CD8-positive, alpha-beta memory T cell (primary cell): ENCODE data around the gene UST. TPM values are rescaled to one million over a fixed set of nuclear protein-coding genes. Genes with fewer than 3 reads are reported as not detected.

Experiments
- CTCF ChIA-PET: fragments of 350-600 bp; sonication (Branson Sonifier 250); formaldehyde crosslinking; loops from one replicate; lab custom pipeline; 2021; ENCODE audit warnings: antibody characterized with exemption; lab: Charles Lee
- POLR2A ChIA-PET: fragments of 350-600 bp; sonication (Branson Sonifier 250); formaldehyde crosslinking; loops from one replicate; lab custom pipeline; 2021; ENCODE audit warnings: antibody characterized with exemption; lab: Charles Lee
- DNase-seq, 5 donors: peaks; one replicate each; pipeline versions ENCODE4 v3.0.0 to v3.0.0-alpha.2; 2020 to 2022; ENCODE audit warnings: mixed read lengths in 1 of 5
- H3K27ac ChIP-seq: one replicate; pipeline ENCODE4 v1.7.0; 2013; ENCODE audit warnings: low read depth, mild to moderate bottlenecking, low read length, moderate library complexity
- H3K27me3 ChIP-seq: 2 replicates; pipeline ENCODE4 v1.7.0; 2013; ENCODE audit warnings: low read length, mild to moderate bottlenecking; ENCODE audit not compliant: insufficient read depth, poor library complexity, severe bottlenecking
- H3K36me3 ChIP-seq: 2 replicates; pipeline ENCODE4 v1.7.0; 2013; ENCODE audit warnings: mild to moderate bottlenecking, low read length, moderate library complexity; ENCODE audit not compliant: insufficient read depth
- H3K4me1 ChIP-seq: 2 replicates; pipeline ENCODE4 v1.7.0; 2013; ENCODE audit warnings: mild to moderate bottlenecking, low read length, moderate library complexity; ENCODE audit not compliant: insufficient read depth
- H3K4me3 ChIP-seq: 2 replicates; pipeline ENCODE4 v1.7.0; 2013; ENCODE audit warnings: mild to moderate bottlenecking, low read length
- H3K9me3 ChIP-seq: 2 replicates; pipeline ENCODE4 v1.7.0; 2013; ENCODE audit warnings: mild to moderate bottlenecking, low read length
- H3K27ac Mint-ChIP-seq, 8 donors: one replicate each; pipeline ENCODE4 v1.8.0; 2020 to 2021; ENCODE audit warnings: mixed read lengths in 8 of 8, mild to moderate bottlenecking in 6 of 8, inconsistent platforms in 3 of 8, moderate library complexity in 3 of 8
- H3K27me3 Mint-ChIP-seq, 2 donors: one replicate each; pipeline ENCODE4 v1.8.0; 2020 to 2021; ENCODE audit warnings: mixed read lengths in 2 of 2, mild to moderate bottlenecking in 1 of 2, moderate library complexity in 1 of 2
- H3K36me3 Mint-ChIP-seq, 3 donors: one replicate each; pipeline ENCODE4 v1.8.0; 2020 to 2021; ENCODE audit warnings: mixed read lengths in 3 of 3, inconsistent platforms in 1 of 3, mild to moderate bottlenecking in 1 of 3
- H3K4me1 Mint-ChIP-seq, 3 donors: one replicate each; pipeline ENCODE4 v1.8.0; 2020 to 2021; ENCODE audit warnings: mixed read lengths in 3 of 3, inconsistent platforms in 1 of 3, mild to moderate bottlenecking in 1 of 3
- H3K4me3 Mint-ChIP-seq, 7 donors: one replicate each; pipeline ENCODE4 v1.8.0; 2020 to 2021; ENCODE audit warnings: mixed read lengths in 7 of 7, mild to moderate bottlenecking in 6 of 7, moderate library complexity in 4 of 7, inconsistent platforms in 2 of 7
- H3K9me3 Mint-ChIP-seq, 5 donors: one replicate each; pipeline ENCODE4 v1.8.0; 2020 to 2022; ENCODE audit warnings: mixed read lengths in 5 of 5, mild to moderate bottlenecking in 3 of 5, moderate library complexity in 2 of 5, inconsistent platforms in 1 of 5
- polyA plus RNA-seq: library from polyadenylated mRNA; unstranded; fragments of 300-500 nt; fragmentation: Illumina TruSeq; gene quantifications from one replicate; pipeline ENCODE4 v1.2.3, GENCODE V29; 2021
- total RNA-seq, 2 experiments: library from RNA; stranded (reverse); gene quantifications; one replicate each; pipeline ENCODE4 v1.2.3, GENCODE V29; 2021

UST gene
- total and polyA plus RNA-seq, 3 experiments from 2014 or later: 2.4 to 7.8 (median 6.4) TPM

DNA sequence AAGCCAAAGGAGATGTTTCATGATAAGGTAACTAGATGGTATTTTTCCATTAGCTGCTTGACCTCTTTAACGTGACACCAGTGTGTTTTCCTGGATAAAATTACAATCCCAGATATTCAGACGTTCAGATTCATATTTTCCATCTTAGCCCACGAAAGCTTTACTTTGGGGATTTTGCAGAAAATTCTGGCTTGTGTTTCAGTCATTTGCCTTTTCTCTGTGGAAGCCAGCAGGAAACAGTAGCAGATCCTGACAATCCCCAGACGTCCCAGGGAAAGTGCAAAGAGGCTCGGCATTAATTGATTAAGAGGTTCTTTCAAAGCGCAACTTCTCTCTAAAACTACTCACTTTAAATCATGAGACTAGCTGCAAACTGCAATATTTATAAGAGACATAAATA, 243.6 kb downstream of the UST start:
- DNase-seq: no peak
- Histone ChIP-seq H3K36me3 (no peaks in the 10 kb centered on the region), H3K9me3 (no peaks in the 10 kb centered on the region), H3K27ac (no peak overlapping the region), H3K4me3 (no peak overlapping the region), H3K27me3 (no peaks in the 10 kb centered on the region), H3K4me1 (no peaks in the 10 kb centered on the region)
- Mint-ChIP-seq H3K4me3 (no peak overlapping the region), H3K27me3 (no peaks in the 10 kb centered on the region), H3K9me3 (peaks cover 0 to 6% (median 2%) of the 10 kb centered on the region in 5 donors), H3K36me3 (peaks cover 11 to 36% (median 24%) of the 10 kb centered on the region in 3 donors), H3K4me1 (peaks cover 0 to 3% (median 0%) of the 10 kb centered on the region in 3 donors), H3K27ac (no peak overlapping the region)
- ChIA-PET CTCF (no interaction called here), POLR2A (no interaction called here)

DNA sequence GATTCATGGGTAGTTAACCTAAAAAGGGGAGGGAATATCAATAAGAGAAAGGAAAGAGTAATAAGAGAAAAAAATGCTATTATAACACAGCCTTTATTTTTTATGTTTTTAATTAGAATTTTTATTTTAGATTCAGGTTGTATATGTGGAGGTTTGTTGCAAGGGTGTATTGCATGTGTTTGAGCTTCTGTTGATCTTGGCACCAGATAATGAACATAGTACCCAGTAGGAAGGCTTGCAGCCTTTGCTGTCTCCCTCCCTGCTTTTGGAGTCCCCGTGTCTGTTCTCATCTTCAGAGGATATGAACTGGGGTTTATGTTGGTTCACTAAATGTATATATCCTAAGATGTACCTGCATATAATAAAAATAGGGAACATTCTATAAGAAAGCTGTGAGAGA, 250.0 kb downstream of the UST start:
- ChIA-PET CTCF (no interaction called here), POLR2A (no interaction called here)
- H3K27me3 Mint-ChIP-seq: no peaks in the 10 kb centered on the region
- no peak overlapping the region for H3K4me3 ChIP-seq
- H3K9me3 Mint-ChIP-seq: peaks cover 6 to 14% (median 10%) of the 10 kb centered on the region in 5 donors
- no peaks in the 10 kb centered on the region for H3K27me3 ChIP-seq
- H3K36me3 ChIP-seq: no peaks in the 10 kb centered on the region
- H3K9me3 ChIP-seq: no peaks in the 10 kb centered on the region
- DNase-seq: no peak
- H3K4me1 Mint-ChIP-seq: peaks cover 21 to 39% (median 31%) of the 10 kb centered on the region in 3 donors
- peak overlapping the region in 2 of 8 donors; percentile 2 to 62 for H3K27ac Mint-ChIP-seq
- peaks cover 7 to 25% (median 24%) of the 10 kb centered on the region in 3 donors for H3K36me3 Mint-ChIP-seq
- H3K4me3 Mint-ChIP-seq: no peak overlapping the region
- H3K4me1 ChIP-seq: peaks cover 7% of the 10 kb centered on the region
- no peak overlapping the region for H3K27ac ChIP-seq

DNA sequence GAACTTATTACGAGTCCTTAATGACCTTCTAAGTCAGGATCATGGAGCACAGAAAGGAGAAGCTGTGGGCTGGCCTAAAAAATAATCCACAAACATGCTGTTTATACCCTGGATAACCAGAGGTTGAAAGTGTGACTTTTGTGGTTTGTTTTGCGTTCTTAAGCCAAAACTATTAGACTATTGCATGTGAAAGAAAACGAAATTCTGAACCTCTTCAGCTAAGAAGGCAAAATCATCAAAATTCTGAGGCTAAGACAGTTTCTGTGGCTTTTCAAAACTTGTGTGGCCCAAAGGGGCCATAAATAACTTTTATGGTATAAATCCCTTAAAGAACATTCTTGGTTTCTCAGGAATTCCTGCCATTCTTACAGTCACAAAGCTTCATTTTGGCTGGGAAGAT, 251.0 kb downstream of the UST start:
- Mint-ChIP-seq H3K27ac (peak overlapping the region in 2 of 8 donors; percentile 41 to 43), H3K9me3 (peaks cover 6 to 12% (median 10%) of the 10 kb centered on the region in 5 donors), H3K27me3 (no peaks in the 10 kb centered on the region), H3K4me1 (peaks cover 21 to 39% (median 31%) of the 10 kb centered on the region in 3 donors), H3K36me3 (peaks cover 9 to 22% (median 21%) of the 10 kb centered on the region in 3 donors), H3K4me3 (no peak overlapping the region)
- Histone ChIP-seq H3K9me3 (no peaks in the 10 kb centered on the region), H3K36me3 (no peaks in the 10 kb centered on the region), H3K4me1 (peaks cover 7% of the 10 kb centered on the region), H3K4me3 (no peak overlapping the region), H3K27me3 (no peaks in the 10 kb centered on the region), H3K27ac (no peak overlapping the region)
- no peak for DNase-seq
- POLR2A ChIA-PET: interaction anchor here (1.0 kb wide), 1 partner anchor 12 kb away, joined by 3 read pairs; no protein-coding TSS in a partner anchor
- CTCF ChIA-PET: interaction anchor here (0.7 kb wide), 1 partner anchor 11 kb away, joined by 3 read pairs; no protein-coding TSS in a partner anchor

DNA sequence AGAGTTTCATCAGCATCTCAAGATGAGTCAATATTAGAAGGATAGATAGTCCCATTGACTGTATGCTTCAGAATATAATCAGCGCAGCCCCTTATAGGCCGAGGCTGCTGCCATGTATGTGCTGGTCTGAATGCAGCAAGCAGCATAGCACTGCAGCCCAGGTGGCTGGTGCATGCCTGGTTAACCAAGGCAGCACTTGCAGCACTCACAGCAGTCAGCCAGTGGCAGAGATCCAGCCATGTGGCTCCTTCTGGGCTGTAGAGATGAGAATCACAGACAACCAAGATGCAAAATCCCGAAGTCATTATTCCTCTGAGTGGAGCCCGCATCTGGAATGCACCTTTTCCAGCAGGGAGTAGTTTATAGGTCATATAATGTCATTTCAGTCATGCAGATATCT, 251.9 kb downstream of the UST start:
- Histone ChIP-seq H3K4me3 (no peak overlapping the region), H3K27me3 (no peaks in the 10 kb centered on the region), H3K4me1 (peaks cover 7% of the 10 kb centered on the region), H3K36me3 (no peaks in the 10 kb centered on the region), H3K27ac (no peak overlapping the region), H3K9me3 (no peaks in the 10 kb centered on the region)
- Mint-ChIP-seq H3K27ac (peak overlapping the region in 2 of 8 donors; percentile 23 to 43), H3K4me1 (peaks cover 21 to 39% (median 31%) of the 10 kb centered on the region in 3 donors), H3K36me3 (peaks cover 9 to 18% (median 16%) of the 10 kb centered on the region in 3 donors), H3K4me3 (no peak overlapping the region), H3K27me3 (no peaks in the 10 kb centered on the region), H3K9me3 (peaks cover 5 to 12% (median 8%) of the 10 kb centered on the region in 5 donors)
- no peak for DNase-seq
- CTCF ChIA-PET: no interaction called here
- POLR2A ChIA-PET: interaction anchor here (1.0 kb wide), 1 partner anchor 13 kb away, joined by 3 read pairs; no protein-coding TSS in a partner anchor

DNA sequence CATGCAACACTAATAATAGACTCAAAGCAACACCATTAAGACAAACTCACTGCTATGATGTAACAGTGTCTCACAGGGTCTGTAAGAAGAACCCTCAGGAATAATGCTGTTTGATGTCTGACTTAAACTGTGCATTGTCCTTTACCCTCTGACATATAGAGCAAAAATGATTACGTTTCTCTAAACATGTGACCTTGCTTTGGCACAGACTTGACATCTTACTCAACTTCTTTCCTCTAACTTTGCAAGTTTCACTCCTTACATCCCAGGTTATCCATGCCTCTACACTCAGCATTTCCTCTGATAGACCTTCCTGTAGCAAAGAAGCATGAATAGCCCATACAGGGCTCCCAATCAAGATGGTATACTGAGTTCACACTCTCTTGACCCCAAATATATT, 252.7 kb downstream of the UST start:
- no peaks in the 10 kb centered on the region for H3K27me3 ChIP-seq
- no peak overlapping the region for H3K4me3 ChIP-seq
- Mint-ChIP-seq H3K9me3 (peaks cover 5 to 12% (median 8%) of the 10 kb centered on the region in 5 donors), H3K4me1 (peaks cover 21 to 39% (median 38%) of the 10 kb centered on the region in 3 donors), H3K36me3 (peaks cover 9 to 17% (median 16%) of the 10 kb centered on the region in 3 donors), H3K4me3 (no peak overlapping the region), H3K27me3 (no peaks in the 10 kb centered on the region), H3K27ac (peak overlapping the region in 1 of 8 donors; percentile 15)
- no peak for DNase-seq
- peaks cover 7% of the 10 kb centered on the region for H3K4me1 ChIP-seq
- CTCF ChIA-PET: no interaction called here
- no peaks in the 10 kb centered on the region for H3K9me3 ChIP-seq
- no peaks in the 10 kb centered on the region for H3K36me3 ChIP-seq
- H3K27ac ChIP-seq: no peak overlapping the region
- POLR2A ChIA-PET: no interaction called here

DNA sequence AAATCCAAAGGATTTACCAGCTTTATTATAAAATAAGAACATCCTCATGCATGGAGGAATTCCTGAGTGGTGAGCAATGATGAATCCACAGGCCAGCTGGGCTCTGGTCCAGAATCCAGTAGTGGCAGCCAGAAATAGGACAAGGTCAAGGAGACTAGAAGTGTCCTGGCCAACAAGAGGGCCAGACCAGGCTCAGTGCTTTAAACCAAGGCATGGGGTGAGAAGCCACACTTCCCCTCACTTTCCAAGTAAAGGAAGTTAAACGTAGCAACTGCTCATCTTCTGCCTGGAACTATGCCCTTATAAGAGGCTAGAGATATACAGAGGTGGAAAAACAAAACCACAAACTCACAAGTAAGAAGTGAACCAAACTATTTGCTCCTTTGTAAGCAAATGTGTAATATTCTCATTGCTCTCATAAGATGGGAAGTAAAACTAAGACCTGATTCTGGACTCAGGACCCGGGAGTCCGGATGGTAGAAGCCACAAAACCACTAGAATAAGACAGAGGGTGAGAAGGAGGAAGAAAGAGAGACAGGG, 253.2 kb downstream of the UST start:
- DNase-seq: no peak
- Histone ChIP-seq H3K27me3 (no peaks in the 10 kb centered on the region), H3K4me1 (peaks cover 7% of the 10 kb centered on the region), H3K27ac (no peak overlapping the region), H3K9me3 (no peaks in the 10 kb centered on the region), H3K36me3 (no peaks in the 10 kb centered on the region), H3K4me3 (no peak overlapping the region)
- Mint-ChIP-seq H3K27me3 (no peaks in the 10 kb centered on the region), H3K4me3 (peak overlapping the region in 2 of 7 donors; percentile 27 to 49), H3K9me3 (peaks cover 5 to 12% (median 8%) of the 10 kb centered on the region in 5 donors), H3K36me3 (peaks cover 7 to 17% (median 14%) of the 10 kb centered on the region in 3 donors), H3K4me1 (peaks cover 21 to 39% (median 38%) of the 10 kb centered on the region in 3 donors), H3K27ac (peak overlapping the region in 5 of 8 donors; percentile 13 to 93 (median 27))
- ChIA-PET CTCF (no interaction called here), POLR2A (no interaction called here)

DNA sequence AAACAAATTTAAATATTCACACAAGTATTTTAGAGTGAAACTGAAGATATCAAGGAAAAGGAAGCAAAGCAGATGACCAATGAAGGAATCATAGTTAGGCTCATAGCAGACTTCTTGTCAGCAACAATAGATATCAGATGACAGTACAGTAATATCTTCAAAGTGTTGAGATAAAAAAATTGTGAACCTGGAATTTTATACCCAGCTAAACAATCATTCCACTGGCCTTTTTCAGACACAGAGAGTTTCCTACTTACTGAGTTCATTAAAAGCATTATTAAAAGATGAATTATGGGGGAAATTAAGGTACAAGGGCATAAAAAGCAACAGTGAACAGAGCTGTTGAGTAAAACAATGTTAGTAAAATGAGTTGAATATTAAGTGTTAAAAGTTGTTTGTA, 254.6 kb downstream of the UST start:
- Histone ChIP-seq H3K4me3 (no peak overlapping the region), H3K27me3 (no peaks in the 10 kb centered on the region), H3K9me3 (no peaks in the 10 kb centered on the region), H3K4me1 (peaks cover 7% of the 10 kb centered on the region), H3K36me3 (no peaks in the 10 kb centered on the region), H3K27ac (no peak overlapping the region)
- no peak for DNase-seq
- Mint-ChIP-seq H3K27ac (no peak overlapping the region), H3K9me3 (peaks cover 5 to 12% (median 8%) of the 10 kb centered on the region in 5 donors), H3K4me1 (peaks cover 21 to 38% (median 38%) of the 10 kb centered on the region in 3 donors), H3K27me3 (no peaks in the 10 kb centered on the region), H3K36me3 (peaks cover 13 to 28% (median 23%) of the 10 kb centered on the region in 3 donors), H3K4me3 (no peak overlapping the region)
- ChIA-PET POLR2A (interaction anchor here (0.5 kb wide), 1 partner anchor 620 kb away, joined by 3 read pairs; no protein-coding TSS in a partner anchor), CTCF (no interaction called here)

DNA sequence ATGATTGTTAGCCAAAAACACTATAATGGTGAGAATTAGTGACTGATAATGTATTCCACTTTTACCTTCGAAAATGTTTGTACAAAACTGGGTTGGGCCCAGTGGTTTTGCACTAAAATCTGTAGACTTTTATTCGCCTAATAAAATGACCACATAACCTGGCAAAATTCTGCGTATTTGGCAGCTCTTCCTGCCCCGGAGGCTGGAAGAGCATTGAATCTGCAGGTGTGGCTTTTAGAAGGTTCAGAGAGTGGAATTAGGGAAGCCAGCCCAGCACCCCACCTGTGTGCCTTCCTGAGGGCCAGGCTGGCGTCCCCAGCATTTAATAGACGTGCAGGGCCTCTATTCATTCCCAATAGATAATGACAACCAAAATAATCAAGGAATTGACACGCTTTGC, 256.7 kb downstream of the UST start:
- Mint-ChIP-seq H3K27me3 (peaks cover 0 to 1% of the 10 kb centered on the region in 2 donors), H3K27ac (no peak overlapping the region), H3K36me3 (peaks cover 17 to 38% (median 26%) of the 10 kb centered on the region in 3 donors), H3K4me1 (peaks cover 16 to 30% (median 19%) of the 10 kb centered on the region in 3 donors), H3K9me3 (peaks cover 5 to 12% (median 8%) of the 10 kb centered on the region in 5 donors), H3K4me3 (no peak overlapping the region)
- Histone ChIP-seq H3K27me3 (no peaks in the 10 kb centered on the region), H3K4me3 (no peak overlapping the region), H3K27ac (no peak overlapping the region), H3K9me3 (no peaks in the 10 kb centered on the region), H3K36me3 (no peaks in the 10 kb centered on the region), H3K4me1 (peaks cover 7% of the 10 kb centered on the region)
- ChIA-PET POLR2A (no interaction called here), CTCF (no interaction called here)
- DNase-seq: no peak
